ENCODE results near the gene LRIF1.
"Not testable (repeated sequence)": the region's sequence is repeated elsewhere in the genome, so short reads cannot be mapped to it uniquely, and the experiment has no call there.

Gene LRIF1

DNA sequence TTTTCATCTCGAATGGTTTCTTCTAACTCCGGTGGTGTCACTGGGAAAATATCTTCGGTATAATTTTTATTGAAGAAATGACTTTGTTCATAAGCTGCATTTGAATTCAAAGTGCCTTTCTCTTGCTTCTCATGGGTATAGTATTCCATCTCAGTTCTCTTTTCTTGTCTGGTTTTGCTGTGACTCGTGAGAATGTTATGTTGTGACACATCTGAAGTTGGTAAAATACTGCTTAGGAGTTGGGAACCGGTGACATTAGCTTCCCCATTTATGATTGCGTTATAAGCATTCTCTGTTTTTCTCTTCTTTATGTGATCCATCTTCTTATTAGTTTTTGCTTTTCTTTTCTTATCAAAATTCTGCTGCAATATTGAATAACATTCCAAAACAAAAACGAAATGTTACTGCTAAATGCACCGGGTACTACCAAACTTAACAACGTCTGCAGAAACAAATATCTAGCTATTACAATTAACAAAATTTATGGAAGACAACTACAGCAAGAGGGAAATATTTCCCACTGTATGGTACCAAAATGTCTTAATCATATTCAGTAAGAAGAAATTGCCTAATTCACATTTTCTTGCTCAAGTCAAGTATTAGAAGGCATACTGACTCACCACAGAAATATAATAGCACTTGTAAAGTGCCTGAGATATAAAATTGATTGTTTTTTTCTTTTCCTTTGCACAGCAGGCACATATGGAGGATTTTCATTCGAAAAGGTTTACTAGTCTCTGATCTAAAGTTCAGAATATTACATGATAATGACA lies 15.5 kb downstream of the LRIF1 start:
- no peak for DNase-seq

DNA sequence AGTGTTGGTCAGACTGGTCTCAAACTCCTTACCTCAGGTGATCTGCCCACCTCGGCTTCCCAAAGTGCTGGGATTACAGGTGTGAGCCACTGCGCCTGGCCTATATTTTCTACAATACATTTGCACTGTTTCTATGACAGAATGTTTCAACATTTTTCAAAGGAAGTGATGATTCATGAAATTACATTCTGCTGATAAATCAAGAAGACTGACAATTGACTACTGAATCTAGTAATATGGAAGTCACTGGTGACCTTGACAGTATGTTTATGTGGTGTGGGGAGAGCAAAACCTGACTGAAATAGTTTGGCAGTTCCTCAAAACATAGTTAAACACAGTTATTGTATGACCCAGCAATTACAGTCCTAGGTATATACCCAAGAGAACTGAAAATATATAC lies 18.1 kb downstream of the LRIF1 start:
- DNase-seq, result no peak

DNA sequence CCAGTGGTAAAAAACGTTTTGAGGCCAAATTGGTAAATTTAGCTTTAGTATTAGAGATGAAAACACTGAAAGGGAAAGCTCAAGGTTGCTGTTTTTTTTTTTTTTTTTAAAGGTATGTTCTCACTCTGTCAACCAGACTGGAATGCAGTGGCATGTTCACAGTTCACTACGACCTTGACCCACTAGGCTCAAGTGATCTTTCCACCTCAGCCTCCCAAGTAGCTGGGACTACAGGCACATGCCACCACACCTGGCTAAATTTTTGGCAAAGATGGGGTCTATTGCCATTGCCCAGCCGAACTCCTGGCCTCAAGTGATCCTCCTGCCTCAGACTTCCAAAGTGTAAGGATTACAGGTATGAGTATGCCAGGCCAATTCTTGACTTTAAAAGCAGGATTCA lies 18.9 kb downstream of the LRIF1 start:
- DNase-seq, result no peak

GRCh38 chr1:110936567-110936966 lies 27.2 kb downstream of the LRIF1 start:
- no peak for DNase-seq

GRCh38 chr1:110931097-110931496 lies 32.6 kb downstream of the LRIF1 start:
- not testable (repeated sequence) for DNase-seq

- no peak for DNase-seq
Measured at GRCh38 chr1:110928904-110929303, 34.8 kb downstream of the LRIF1 start.

GRCh38 chr1:110928191-110928590 lies 35.5 kb downstream of the LRIF1 start:
- DNase-seq, result no peak

GRCh38 chr1:110927484-110928075 lies 36.1 kb downstream of the LRIF1 start:
- DNase-seq, result no peak

DNA sequence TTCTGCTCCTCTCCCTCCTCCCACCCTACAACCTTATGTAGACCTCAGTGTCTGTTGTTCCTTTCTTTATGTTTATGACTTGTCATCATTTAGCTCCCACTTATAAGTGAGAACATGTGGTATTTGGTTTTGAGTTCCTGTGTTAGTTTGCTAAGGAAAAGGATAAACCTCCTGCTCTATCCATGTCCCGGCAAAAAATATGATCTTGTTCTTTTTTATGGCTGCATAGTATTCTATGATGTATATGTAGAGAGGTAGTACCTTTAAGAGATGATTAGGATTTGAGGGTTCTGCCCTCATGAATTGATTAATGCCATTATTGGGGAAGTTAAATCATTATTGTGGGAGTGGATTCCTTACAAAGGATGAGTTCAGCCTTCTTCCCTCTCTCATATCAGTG lies 41.8 kb downstream of the LRIF1 start:
- no peak for DNase-seq

DNA sequence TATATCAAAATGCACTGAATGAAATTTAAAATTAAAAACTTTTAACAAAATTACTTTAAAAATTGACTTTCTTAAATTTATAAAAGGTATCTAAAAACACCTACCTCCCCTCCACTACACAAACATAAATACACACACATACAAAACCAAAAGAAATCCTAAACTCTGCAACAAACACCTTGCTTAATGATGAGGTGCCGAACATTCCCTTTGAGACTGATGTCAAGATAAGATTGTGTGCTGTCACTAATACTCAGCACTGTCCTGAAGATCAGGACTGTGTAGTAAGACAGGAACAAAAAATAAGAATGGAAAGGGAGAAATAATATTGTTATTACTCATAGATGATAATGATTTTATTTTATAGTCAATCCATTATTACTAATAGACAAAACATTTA lies 45.7 kb downstream of the LRIF1 start:
- no peak for DNase-seq

- no peak for DNase-seq
Measured at GRCh38 chr1:110916669-110917306, 46.9 kb downstream of the LRIF1 start.

- no peak for DNase-seq
Measured at GRCh38 chr1:110916274-110916668, 47.5 kb downstream of the LRIF1 start.

GRCh38 chr1:110915804-110916203 lies 47.9 kb downstream of the LRIF1 start:
- no peak for DNase-seq

GRCh38 chr1:110914676-110915075 lies 49.0 kb downstream of the LRIF1 start:
- no peak for DNase-seq

GRCh38 chr1:110912784-110913183 lies 50.9 kb downstream of the LRIF1 start:
- no peak for DNase-seq

GRCh38 chr1:110903853-110904500 lies 59.7 kb downstream of the LRIF1 start:
- no peak for DNase-seq

GRCh38 chr1:110902820-110903463 lies 60.8 kb downstream of the LRIF1 start:
- DNase-seq, result no peak

GRCh38 chr1:110899458-110899843 lies 64.3 kb downstream of the LRIF1 start:
- DNase-seq, result no peak

GRCh38 chr1:110898734-110899457 lies 64.8 kb downstream of the LRIF1 start:
- no peak for DNase-seq

DNA sequence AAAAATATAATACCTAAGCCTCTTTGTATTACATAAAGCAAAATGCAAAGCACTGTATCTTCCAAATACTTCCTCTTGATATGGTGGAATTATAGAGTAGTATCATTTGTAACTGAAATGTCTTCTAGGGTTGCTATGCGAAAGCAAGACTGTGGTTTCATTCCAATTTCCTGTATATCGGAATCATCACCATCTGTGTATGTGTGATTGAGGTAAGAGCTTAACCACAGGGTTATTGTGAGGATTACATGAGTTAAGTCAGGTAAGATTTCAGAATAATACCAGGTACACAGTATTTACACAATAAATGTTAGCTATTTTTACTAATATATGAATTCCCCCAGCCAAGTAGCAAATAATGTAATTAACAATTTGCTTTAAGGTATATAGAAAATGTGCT lies 66.0 kb downstream of the LRIF1 start:
- DNase-seq, result no peak

All from midbrain (tissue), 1 donor.